SK-N-SH treated with all-trans-retinoic acid at 6 μM for 48 hours (cell line): ENCODE data around the gene SELENOI.
"Not testable (repeated sequence)": the region's sequence is repeated elsewhere in the genome, so short reads cannot be mapped to it uniquely, and the experiment has no call there.

Experiments used
- ARNTL ChIP-seq: fragments of 450-650 bp; formaldehyde crosslinking; IDR thresholded peaks from 2 replicates; pipeline ENCODE4 v1.5.0; 2020; ENCODE audit warnings: low read depth, mild to moderate bottlenecking, moderate library complexity, borderline replicate concordance
- ESRRG ChIP-seq: fragments of 250-450 bp; sonication (Bioruptor Pico); IDR thresholded peaks from 2 replicates; pipeline ENCODE4 v1.6.1; 2021; ENCODE audit warnings: mild to moderate bottlenecking
- GLIS3 ChIP-seq: fragments of 250-450 bp; sonication (Bioruptor Pico); IDR thresholded peaks from 2 replicates; pipeline ENCODE4 v1.5.0; 2020; ENCODE audit warnings: mild to moderate bottlenecking, moderate library complexity
- PATZ1 ChIP-seq: fragments of 250-450 bp; sonication (Bioruptor Pico); IDR thresholded peaks from 2 replicates; pipeline ENCODE4 v1.8.0; 2020; ENCODE audit warnings: mild to moderate bottlenecking, moderate library complexity, borderline replicate concordance
- POU6F1 ChIP-seq: fragments of 250-450 bp; sonication (Bioruptor Pico); IDR thresholded peaks from 2 replicates; pipeline ENCODE4 v1.8.0; 2021; ENCODE audit warnings: low read depth, mild to moderate bottlenecking, moderate library complexity, borderline replicate concordance
- PPARA ChIP-seq: fragments of 250-450 bp; sonication (Bioruptor Pico); IDR thresholded peaks from 2 replicates; pipeline ENCODE4 v1.5.0; 2020; ENCODE audit warnings: mild to moderate bottlenecking, borderline replicate concordance
- RARB ChIP-seq: fragments of 250-450 bp; sonication (Bioruptor Pico); IDR thresholded peaks from 2 replicates; pipeline ENCODE4 v1.8.0; 2021; ENCODE audit warnings: mild to moderate bottlenecking, moderate library complexity
- TSHZ2 ChIP-seq: fragments of 250-450 bp; sonication (Bioruptor Pico); IDR thresholded peaks from 2 replicates; pipeline ENCODE4 v1.5.0; 2020; ENCODE audit warnings: mild to moderate bottlenecking, moderate library complexity
- ZFP3 ChIP-seq: fragments of 250-450 bp; sonication (Bioruptor Pico); IDR thresholded peaks from 2 replicates; pipeline ENCODE4 v1.5.0; 2020; ENCODE audit warnings: mild to moderate bottlenecking, moderate library complexity
- ZFP30 ChIP-seq: fragments of 450-650 bp; formaldehyde crosslinking; IDR thresholded peaks from 2 replicates; pipeline ENCODE4 v1.5.0; 2022; ENCODE audit warnings: mild to moderate bottlenecking, moderate library complexity
- ZNF70 ChIP-seq: fragments of 450-650 bp; formaldehyde crosslinking; IDR thresholded peaks from 2 replicates; pipeline ENCODE4 v1.5.0; 2020; ENCODE audit warnings: mild to moderate bottlenecking, moderate library complexity

- not testable (repeated sequence) for TF ChIP-seq ESRRG (CRISPR knock-in tag); ARNTL (CRISPR knock-in tag); PPARA (CRISPR knock-in tag); ZFP3 (CRISPR knock-in tag); TSHZ2; RARB (CRISPR knock-in tag); ZFP30; ZNF70; POU6F1 (CRISPR knock-in tag); GLIS3 (CRISPR knock-in tag); PATZ1 (CRISPR knock-in tag)
Measured at GRCh38 chr2:26305094-26305493, 40.8 kb upstream of the SELENOI start.
